GM21526 (cell line): ENCODE measurements around the gene SPIRE1.
"Not testable (repeated sequence)": the region's sequence is repeated elsewhere in the genome, so short reads cannot be mapped to it uniquely, and the experiment has no call there.

ENCODE experiments used
- ATAC-seq: cut with Tn5 transposase; IDR thresholded peaks from one replicate; pipeline ENCODE4 v1.9.1; 2021; ENCODE audit warnings: moderate library complexity; ENCODE audit not compliant: unreplicated experiment, low FRiP score

Gene SPIRE1

DNA sequence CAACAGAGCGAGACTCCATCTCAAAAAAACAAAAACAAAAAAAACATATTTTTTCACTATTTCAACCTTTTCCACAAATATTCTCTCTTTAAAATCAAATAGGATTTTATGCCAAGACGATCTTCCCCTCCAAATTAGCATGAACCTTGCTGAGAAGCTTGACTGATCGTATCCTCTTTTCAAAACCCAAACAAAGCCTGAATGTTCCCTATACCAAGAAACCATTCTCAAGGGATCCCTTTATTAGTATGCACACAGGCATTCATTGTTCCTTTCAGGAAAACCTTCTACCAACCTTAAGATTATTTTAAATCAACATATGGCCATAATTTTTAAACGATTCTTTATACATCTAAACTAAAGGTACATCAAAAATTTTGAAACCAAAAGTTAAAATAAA is 6.3 kb downstream of the SPIRE1 start:
- no peak for ATAC-seq

GRCh38 chr18:12647773-12648172 is 10.1 kb downstream of the SPIRE1 start:
- ATAC-seq, result no peak

- no peak for ATAC-seq
Measured at GRCh38 chr18:12645751-12646203, 12.1 kb downstream of the SPIRE1 start.

DNA sequence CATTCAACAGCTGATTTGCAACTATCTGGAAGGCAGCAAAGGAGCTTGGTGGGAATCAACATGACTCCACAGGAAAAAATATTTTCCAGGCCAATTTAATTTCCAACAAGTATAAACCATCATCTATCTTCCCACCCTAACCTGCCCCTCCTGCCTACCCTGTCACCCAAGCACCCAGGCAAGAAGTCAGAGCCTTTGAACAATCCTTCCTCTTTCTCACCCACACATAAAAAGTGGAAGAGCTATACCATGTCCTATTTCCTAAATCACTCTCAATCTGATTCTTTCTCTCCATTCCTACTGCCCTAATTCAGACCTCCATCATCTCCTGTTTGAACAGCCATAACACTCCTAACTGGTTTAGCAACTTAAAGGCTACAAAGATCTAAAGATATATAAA is 12.7 kb downstream of the SPIRE1 start:
- no peak for ATAC-seq

- ATAC-seq, result not testable (repeated sequence)
Measured at GRCh38 chr18:12643756-12644155, 14.2 kb downstream of the SPIRE1 start.

GRCh38 chr18:12640881-12641200 is 17.1 kb downstream of the SPIRE1 start:
- ATAC-seq, result no peak

DNA sequence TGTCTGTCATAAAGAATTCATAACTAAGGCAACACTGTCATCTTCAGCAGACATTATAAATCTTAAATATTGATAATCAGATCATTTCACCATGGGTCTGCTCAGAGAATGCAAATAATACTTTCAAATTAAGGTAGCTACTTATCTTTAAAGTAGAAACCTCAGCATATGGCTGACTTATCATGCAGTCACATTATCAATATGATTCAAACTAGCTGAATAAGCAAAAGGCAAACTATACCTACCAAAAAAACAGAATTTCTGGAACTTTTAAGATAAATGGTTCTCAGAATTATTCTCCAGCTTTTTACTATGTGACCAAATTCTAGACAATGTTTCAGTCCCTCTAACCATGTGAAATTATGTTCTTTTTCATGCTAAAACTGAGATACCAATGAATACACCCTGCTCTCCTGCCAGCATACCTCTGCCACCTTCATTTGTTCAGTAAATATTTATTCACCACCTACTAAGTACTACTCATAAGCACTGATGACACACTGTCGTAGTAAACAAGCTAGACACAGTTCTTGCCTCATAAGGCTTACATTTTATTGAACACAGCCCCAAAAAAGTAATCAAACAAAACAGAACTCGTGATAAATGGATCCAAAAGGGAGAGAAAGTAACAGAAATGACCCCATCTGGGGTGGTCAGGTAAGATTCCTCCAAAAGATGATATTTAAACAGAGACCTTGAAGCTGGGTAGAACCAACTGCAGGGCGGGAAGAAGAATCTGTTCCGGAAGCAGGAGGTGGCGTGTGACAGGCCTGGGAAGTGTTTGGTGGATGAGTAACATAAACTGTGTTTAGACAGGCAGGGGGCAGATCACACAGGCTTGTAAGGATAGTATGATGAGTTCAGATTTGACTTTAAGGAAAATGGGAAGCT is 17.7 kb downstream of the SPIRE1 start:
- ATAC-seq, result no peak

- no peak for ATAC-seq
Measured at GRCh38 chr18:12638644-12639124, 19.2 kb downstream of the SPIRE1 start.

DNA sequence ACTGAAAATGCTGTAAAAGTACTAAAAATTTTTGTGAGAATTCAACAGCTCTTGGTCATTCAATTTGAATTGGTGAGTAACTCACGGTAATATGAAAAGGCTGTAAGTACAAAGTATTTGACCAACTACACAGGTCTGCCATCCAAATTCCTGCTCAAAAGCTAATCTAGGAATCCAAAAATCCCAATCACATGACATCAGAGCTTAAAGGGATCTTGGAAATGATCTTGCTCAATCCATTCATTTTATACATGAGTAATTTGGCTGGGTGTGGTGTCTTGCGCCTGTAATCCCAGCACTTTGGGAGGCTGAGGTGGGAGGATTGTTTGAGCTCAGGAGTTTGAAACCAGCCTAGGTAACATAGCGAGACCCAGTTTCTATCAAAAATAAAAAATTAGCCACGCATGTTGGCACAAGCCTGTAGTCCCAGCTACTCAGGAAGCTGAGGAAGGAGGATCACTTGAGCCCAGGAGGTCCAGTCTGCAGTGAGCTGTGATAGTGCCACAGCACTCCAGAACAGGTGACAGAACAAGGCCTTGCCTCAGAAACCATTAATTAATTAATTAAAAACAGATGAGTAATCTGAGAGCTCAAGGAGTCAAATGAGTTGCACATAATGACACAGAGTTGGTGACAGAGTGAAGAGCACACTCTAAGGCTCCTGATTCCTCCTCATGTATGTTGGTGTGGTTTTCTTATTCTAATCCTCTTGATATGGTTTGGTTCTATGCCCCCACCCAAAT is 19.8 kb downstream of the SPIRE1 start:
- ATAC-seq, result no peak

DNA sequence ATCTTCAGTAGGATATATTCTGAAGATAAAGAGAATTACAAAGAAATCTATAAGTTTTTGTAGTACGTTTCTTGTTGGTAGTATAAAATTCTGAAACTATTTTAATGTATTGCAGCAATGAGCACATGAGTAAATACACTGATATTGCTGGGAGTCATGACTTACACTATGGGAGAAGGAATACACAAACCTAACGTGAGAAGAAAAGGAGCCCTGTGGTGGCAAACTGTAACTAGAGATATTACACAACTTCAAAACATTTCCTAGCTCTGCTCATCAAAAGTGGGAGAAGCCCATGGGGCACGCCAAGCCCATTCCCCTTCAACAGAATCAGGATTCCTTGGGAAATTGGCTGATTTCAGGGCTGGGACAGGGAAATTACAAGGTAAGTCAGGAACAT is 20.5 kb downstream of the SPIRE1 start:
- no peak for ATAC-seq

- ATAC-seq, result no peak
Measured at GRCh38 chr18:12631831-12632477, 26.0 kb downstream of the SPIRE1 start.

- ATAC-seq, result no peak
Measured at GRCh38 chr18:12630136-12630535, 27.8 kb downstream of the SPIRE1 start.

GRCh38 chr18:12628706-12629702 is 28.9 kb downstream of the SPIRE1 start:
- ATAC-seq, result no peak

DNA sequence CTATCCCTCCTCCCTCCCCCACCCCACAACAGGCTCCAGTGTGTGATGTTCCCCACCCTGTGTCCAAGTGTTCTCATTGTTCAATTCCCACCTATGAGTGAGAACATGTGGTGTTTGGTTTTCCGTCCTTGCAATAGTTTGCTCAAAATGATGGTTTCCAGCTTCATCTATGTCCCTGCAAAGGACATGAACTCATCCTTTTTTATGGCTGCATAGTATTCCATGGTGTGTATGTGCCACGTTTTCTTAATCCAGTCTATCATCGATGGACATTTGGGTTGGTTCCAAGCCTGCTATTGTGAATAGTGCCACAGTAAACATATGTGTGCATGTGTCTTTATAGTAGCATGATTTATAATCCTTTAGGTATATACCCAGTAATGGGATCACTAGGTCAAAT is 30.7 kb downstream of the SPIRE1 start:
- ATAC-seq, result not testable (repeated sequence)

- no peak for ATAC-seq
Measured at GRCh38 chr18:12625241-12625640, 32.7 kb downstream of the SPIRE1 start.

GRCh38 chr18:12621742-12622306 is 36.1 kb downstream of the SPIRE1 start:
- ATAC-seq, result no peak

- ATAC-seq, result no peak
Measured at GRCh38 chr18:12615748-12616147, 42.2 kb downstream of the SPIRE1 start.

GRCh38 chr18:12608301-12608700 is 49.6 kb downstream of the SPIRE1 start:
- ATAC-seq, result no peak

GRCh38 chr18:12606592-12607315 is 51.2 kb downstream of the SPIRE1 start:
- no peak for ATAC-seq
